OCI-LY1 (cell line): ENCODE data around the gene DFFB.

Experiments
- H2AFZ ChIP-seq: fragments of 200-600 bp; sonication (generic), shearing (Covaris generic); 2 replicates; pipeline ENCODE4 v1.6.0; 2014; ENCODE audit warnings: antibody characterized with exemption, mild to moderate bottlenecking, low read length
- H3F3A ChIP-seq: fragments of 200-600 bp; sonication (generic), shearing (Covaris generic); 2 replicates; pipeline ENCODE4 v1.6.0; 2014; ENCODE audit warnings: mild to moderate bottlenecking, antibody characterized with exemption, low read length, moderate library complexity; ENCODE audit not compliant: insufficient read depth
- H3K27ac ChIP-seq: fragments of 200-600 bp; sonication (generic); 2 replicates; pipeline ENCODE4 v1.5.1; 2014; ENCODE audit warnings: low read length, mixed run types, mild to moderate bottlenecking, low read depth; ENCODE audit not compliant: poor library complexity, severe bottlenecking
- H3K27me3 ChIP-seq: fragments of 200-600 bp; sonication (generic); 2 replicates; pipeline ENCODE4 v1.6.0; 2014; ENCODE audit warnings: antibody characterized with exemption, mild to moderate bottlenecking, low read length, moderate library complexity; ENCODE audit not compliant: insufficient read depth
- H3K36me3 ChIP-seq: fragments of 200-600 bp; sonication (generic); 2 replicates; pipeline ENCODE4 v1.6.1; 2014; ENCODE audit warnings: mild to moderate bottlenecking, antibody characterized with exemption, low read length, moderate library complexity, mixed read lengths; ENCODE audit not compliant: insufficient read depth
- H3K4me1 ChIP-seq: fragments of 200-600 bp; sonication (generic); 2 replicates; pipeline ENCODE4 v1.5.1; 2014; ENCODE audit warnings: mild to moderate bottlenecking, low read length, moderate library complexity; ENCODE audit not compliant: insufficient read depth, severe bottlenecking
- H3K4me2 ChIP-seq: fragments of 200-600 bp; sonication (generic), shearing (Covaris generic); 2 replicates; pipeline ENCODE4 v1.6.1; 2014; ENCODE audit warnings: low read length
- H3K4me3 ChIP-seq: fragments of 200-600 bp; sonication (generic); 2 replicates; pipeline ENCODE4 v1.5.1; 2014; ENCODE audit warnings: low read length, low read depth, mild to moderate bottlenecking, mixed read lengths; ENCODE audit not compliant: poor library complexity, severe bottlenecking
- H3K79me2 ChIP-seq: fragments of 200-600 bp; shearing (Covaris generic); 2 replicates; pipeline ENCODE4 v1.6.1; 2016; ENCODE audit warnings: mixed run types, low read length, mixed read lengths; ENCODE audit not compliant: insufficient read depth
- H3K9ac ChIP-seq: fragments of 200-600 bp; sonication (generic), shearing (Covaris generic); 2 replicates; pipeline ENCODE4 v1.6.1; 2014; ENCODE audit warnings: mild to moderate bottlenecking, low read length, mixed read lengths
- H3K9me2 ChIP-seq: fragments of 200-600 bp; sonication (generic), shearing (Covaris generic); 2 replicates; pipeline ENCODE4 v1.6.1; 2014; ENCODE audit warnings: low read depth, mild to moderate bottlenecking, low read length, mixed read lengths
- H3K9me3 ChIP-seq: fragments of 200-600 bp; shearing (Covaris generic); 2 replicates; pipeline ENCODE4 v1.6.1; 2014; ENCODE audit warnings: low read length, mixed read lengths
- H4K20me1 ChIP-seq: fragments of 200-600 bp; sonication (generic), shearing (Covaris generic); 2 replicates; pipeline ENCODE4 v1.6.0; 2016; ENCODE audit warnings: mild to moderate bottlenecking, low read length; ENCODE audit not compliant: insufficient read depth
- EZH2 ChIP-seq: fragments of 200-600 bp; sonication (generic), shearing (Covaris generic); IDR thresholded peaks from 2 replicates; pipeline ENCODE4 v1.8.0; 2017; ENCODE audit warnings: borderline replicate concordance, mixed run types, mild to moderate bottlenecking, antibody characterized with exemption, low read length, moderate library complexity, mixed read lengths
- TF ChIP-seq, protein P1 (sequence below): fragments of 200-600 bp; sonication (generic), shearing (Covaris generic); IDR thresholded peaks from 2 replicates; pipeline ENCODE4 v1.5.1; 2017; ENCODE audit warnings: mild to moderate bottlenecking, antibody characterized with exemption, low read length, moderate library complexity, mixed read lengths

Gene DFFB

DNA sequence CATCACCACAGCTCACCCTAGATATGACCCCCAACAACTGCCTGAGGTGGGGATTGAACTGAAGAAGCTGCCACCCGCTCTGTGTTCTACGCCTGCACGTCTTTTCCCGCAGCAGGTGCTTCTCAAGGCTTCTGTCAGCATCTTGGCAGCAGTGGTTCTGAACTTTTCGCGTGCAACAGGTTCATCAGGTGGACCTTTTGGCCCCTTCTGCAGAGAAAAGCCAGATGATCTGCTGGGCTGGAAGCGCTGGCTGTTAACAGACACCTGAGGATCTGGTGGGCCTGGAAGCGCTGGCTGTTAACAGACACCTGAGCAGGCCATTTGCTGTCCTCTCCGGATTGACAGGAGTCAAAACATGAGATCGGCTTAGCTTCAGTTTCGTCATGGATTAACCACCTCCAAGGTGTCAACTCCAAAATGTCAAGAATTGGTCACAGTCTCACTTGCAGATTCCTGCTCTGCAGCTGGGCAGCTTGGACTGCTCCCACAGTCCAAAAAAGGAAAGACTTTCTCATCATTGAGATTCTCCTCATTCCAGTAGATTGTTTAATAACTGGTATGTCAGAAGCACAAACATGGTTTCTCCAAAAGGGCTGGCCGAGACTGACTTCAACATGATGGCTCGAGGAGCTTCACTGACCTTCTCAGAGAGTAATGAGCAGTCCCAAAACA, 38.1 kb downstream of the DFFB start:
- Histone ChIP-seq H3K9ac (no peak overlapping the region), H3K4me1 (peaks cover 19% of the 10 kb centered on the region)

DNA sequence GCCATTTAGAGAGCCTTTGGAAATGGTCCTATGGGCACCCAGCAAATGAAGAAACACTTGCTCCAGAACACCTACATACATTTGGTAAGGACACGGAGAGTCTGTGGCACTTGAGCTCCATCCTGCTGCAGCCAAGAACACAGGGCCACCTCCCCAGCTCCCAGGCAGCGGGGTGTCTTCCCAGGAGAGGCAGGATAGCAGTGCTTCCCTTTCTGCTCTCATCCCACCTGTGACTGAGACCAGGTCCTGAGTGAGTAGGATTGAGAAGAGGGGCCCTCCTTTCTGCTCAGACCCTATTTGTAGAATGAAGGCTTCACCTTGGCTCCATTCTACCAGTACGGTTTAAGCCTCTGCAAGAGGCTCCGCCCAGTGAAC, 38.7 kb downstream of the DFFB start:
- Histone ChIP-seq H4K20me1 (no peaks in the 10 kb centered on the region), H3K79me2 (peaks cover 30% of the 10 kb centered on the region), H3F3A (no peaks in the 10 kb centered on the region), H3K9ac (no peak overlapping the region), H3K9me2 (no peaks in the 10 kb centered on the region), H3K4me1 (peaks cover 19% of the 10 kb centered on the region), H3K27ac (no peak overlapping the region), H3K27me3 (no peaks in the 10 kb centered on the region), H3K4me3 (no peak overlapping the region), H2AFZ (no peak overlapping the region), H3K36me3 (peaks cover 34% of the 10 kb centered on the region), H3K4me2 (no peak overlapping the region), H3K9me3 (0 out of 2 replicates have a peak, but pooled peaks cover 3% of the 10 kb centered on the region)
- TF ChIP-seq, protein P1, sequence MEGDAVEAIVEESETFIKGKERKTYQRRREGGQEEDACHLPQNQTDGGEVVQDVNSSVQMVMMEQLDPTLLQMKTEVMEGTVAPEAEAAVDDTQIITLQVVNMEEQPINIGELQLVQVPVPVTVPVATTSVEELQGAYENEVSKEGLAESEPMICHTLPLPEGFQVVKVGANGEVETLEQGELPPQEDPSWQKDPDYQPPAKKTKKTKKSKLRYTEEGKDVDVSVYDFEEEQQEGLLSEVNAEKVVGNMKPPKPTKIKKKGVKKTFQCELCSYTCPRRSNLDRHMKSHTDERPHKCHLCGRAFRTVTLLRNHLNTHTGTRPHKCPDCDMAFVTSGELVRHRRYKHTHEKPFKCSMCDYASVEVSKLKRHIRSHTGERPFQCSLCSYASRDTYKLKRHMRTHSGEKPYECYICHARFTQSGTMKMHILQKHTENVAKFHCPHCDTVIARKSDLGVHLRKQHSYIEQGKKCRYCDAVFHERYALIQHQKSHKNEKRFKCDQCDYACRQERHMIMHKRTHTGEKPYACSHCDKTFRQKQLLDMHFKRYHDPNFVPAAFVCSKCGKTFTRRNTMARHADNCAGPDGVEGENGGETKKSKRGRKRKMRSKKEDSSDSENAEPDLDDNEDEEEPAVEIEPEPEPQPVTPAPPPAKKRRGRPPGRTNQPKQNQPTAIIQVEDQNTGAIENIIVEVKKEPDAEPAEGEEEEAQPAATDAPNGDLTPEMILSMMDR: no peak
- no peak for TF ChIP-seq EZH2

More for the DNA sequence above, 38.1 kb downstream of the DFFB start:
- no peak for TF ChIP-seq EZH2
- TF ChIP-seq, protein P1: no peak
- Histone ChIP-seq H2AFZ (no peak overlapping the region), H3K9me3 (0 out of 2 replicates have a peak, but pooled peaks cover 3% of the 10 kb centered on the region), H3K27me3 (no peaks in the 10 kb centered on the region), H3K4me2 (no peak overlapping the region), H3K9me2 (no peaks in the 10 kb centered on the region), H3K4me3 (no peak overlapping the region), H3K27ac (no peak overlapping the region), H3K79me2 (peaks cover 30% of the 10 kb centered on the region), H3F3A (no peaks in the 10 kb centered on the region), H4K20me1 (no peaks in the 10 kb centered on the region), H3K36me3 (peaks cover 40% of the 10 kb centered on the region)

DNA sequence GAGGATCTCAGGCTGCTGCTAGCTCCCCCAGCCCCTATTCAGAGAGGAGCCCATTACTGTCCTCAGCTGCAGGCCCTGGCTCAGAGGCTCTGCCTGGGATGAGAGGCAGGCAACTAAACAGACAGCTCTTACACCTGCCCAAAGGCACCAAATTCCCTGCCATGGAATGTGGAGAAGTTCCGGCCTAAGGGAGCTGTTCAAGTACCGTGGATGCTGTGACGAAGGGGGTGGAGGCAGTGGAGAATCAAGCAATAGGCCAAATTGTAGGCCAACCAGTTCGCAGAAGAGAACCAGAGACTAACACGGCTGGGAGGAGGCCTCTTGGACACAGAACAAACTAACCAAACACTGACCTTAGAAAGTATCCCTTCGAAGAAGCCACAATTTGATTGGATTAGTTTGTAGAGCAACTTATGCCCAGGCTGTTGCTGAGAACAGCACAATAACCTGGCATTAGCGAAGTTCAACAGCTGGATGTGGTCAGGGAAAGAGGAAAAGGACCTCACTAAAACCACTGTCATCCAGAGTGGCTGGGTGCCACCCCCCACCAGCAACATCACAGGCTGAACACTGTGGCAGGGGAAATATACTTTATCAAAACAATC, 39.2 kb downstream of the DFFB start:
- Histone ChIP-seq H3K36me3 (peaks cover 31% of the 10 kb centered on the region), H3K27me3 (no peaks in the 10 kb centered on the region), H3K27ac (no peak overlapping the region), H3K4me1 (peaks cover 21% of the 10 kb centered on the region), H3K4me2 (no peak overlapping the region), H3K9ac (no peak overlapping the region), H2AFZ (no peak overlapping the region), H3K79me2 (peaks cover 30% of the 10 kb centered on the region), H3K4me3 (no peak overlapping the region), H4K20me1 (no peaks in the 10 kb centered on the region), H3F3A (no peaks in the 10 kb centered on the region), H3K9me3 (0 out of 2 replicates have a peak, but pooled peaks cover 3% of the 10 kb centered on the region), H3K9me2 (no peaks in the 10 kb centered on the region)
- TF ChIP-seq, protein P1: no peak
- no peak for TF ChIP-seq EZH2
